ENCODE results near the gene TBL1XR1.

The TBL1XR1 gene

DNA sequence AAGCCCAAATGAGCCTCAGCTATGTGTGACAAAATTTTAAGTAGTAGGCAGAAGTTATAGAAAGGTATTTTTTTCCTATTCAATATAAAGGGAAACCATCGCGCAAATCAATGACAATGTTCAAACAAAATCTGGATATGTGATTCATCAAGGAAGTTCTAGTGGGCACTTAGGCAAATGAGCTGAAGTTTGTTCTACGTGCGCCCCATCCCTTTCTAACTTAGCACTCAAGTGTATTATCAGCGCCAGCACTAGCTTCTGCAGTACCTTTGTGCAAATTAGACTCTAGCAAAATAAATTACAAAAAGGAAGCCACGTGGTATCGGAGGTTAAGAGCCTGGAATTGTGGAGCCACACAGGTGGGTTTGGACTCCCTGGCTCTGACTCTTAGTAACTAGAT is 91.1 kb downstream of the TBL1XR1 start:
- TF ChIP-seq, protein P1, sequence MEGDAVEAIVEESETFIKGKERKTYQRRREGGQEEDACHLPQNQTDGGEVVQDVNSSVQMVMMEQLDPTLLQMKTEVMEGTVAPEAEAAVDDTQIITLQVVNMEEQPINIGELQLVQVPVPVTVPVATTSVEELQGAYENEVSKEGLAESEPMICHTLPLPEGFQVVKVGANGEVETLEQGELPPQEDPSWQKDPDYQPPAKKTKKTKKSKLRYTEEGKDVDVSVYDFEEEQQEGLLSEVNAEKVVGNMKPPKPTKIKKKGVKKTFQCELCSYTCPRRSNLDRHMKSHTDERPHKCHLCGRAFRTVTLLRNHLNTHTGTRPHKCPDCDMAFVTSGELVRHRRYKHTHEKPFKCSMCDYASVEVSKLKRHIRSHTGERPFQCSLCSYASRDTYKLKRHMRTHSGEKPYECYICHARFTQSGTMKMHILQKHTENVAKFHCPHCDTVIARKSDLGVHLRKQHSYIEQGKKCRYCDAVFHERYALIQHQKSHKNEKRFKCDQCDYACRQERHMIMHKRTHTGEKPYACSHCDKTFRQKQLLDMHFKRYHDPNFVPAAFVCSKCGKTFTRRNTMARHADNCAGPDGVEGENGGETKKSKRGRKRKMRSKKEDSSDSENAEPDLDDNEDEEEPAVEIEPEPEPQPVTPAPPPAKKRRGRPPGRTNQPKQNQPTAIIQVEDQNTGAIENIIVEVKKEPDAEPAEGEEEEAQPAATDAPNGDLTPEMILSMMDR (conservative IDR thresholded peaks at IDR 0.05; ENCODE audit: control insufficient read depth, insufficient read depth, low read depth, low read length), result no peak
- DNase-seq (ENCODE audit: low read depth), result no peak
- H3K4me3 ChIP-seq (ENCODE audit: control insufficient read depth, low read depth, low read length), result no peak overlapping the region

DNA sequence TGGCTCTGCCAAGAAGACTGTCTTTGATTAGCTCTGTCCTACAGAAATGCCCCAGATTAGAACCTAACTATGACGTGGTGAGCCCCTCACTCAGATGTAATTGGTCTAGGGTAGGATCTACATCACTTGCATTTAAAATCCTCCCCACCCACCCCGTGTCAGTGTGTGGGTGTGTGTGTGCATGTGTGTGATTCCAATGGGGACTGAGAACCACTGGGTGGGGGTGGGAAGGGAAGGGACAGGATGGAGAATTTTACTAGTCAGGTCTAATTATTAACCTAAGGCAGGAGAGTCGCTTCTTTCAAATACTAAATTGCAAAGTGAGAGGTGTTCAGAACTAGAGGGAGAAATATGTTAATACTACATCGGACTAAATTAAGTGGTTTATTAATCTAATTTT is 91.7 kb downstream of the TBL1XR1 start:
- H3K4me3 ChIP-seq (ENCODE audit: control insufficient read depth, low read depth, low read length), result no peak overlapping the region
- TF ChIP-seq, protein P1 (conservative IDR thresholded peaks at IDR 0.05; ENCODE audit: control insufficient read depth, insufficient read depth, low read depth, low read length), result no peak
- no peak for DNase-seq (ENCODE audit: low read depth)

DNA sequence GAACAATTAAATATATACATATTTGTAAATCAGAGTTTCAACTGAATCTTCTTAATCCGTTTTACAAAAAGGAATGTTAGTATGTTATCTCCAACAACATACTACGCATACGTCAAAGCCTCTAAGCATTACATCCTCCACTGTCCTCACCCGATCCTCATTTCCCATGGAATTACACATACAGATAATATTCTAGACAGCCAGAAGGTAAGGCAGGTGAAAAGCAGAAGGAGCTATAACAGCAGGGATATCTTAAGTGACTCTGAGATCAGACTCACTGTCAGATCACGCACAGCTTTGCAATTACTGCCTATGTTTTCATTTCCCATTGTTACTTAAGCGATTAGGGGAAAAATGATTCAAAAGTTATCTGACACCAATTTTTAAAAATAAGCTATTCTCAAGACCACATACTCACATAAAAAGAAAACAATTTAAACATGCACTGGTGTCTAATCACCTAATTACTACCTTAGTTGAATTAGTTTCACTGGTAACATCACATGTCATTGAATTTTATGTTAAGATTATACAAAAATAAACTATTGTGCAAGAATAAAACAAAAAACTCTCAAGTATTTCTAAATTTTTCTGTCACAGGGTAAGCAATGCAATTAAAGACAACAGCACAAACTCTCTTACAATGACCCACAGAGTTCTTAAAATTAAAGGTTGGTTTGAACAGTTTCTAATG is 92.8 kb downstream of the TBL1XR1 start:
- TF ChIP-seq, protein P1 (conservative IDR thresholded peaks at IDR 0.05; ENCODE audit: control insufficient read depth, insufficient read depth, low read depth, low read length), result no peak

DNA sequence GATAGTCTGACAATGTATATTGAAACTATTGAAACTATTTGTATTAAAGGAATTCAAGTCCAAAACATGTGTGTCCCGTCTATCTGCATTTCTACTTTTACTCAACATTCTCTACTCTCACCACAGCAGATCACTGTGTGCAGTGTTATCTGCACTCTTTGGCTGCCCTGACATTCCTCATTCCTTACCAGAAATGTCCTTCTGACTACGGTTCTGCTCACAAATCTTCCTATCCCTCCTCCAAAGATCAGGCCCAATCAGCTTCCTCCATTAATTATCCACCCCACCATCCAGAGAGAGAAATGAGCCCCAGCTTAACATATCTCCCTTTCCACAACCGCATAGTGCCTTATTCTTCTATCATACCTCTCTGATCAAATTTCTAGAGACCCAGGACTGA is 94.7 kb downstream of the TBL1XR1 start:
- TF ChIP-seq, protein P1 (conservative IDR thresholded peaks at IDR 0.05; ENCODE audit: control insufficient read depth, insufficient read depth, low read depth, low read length), result no peak
- DNase-seq (ENCODE audit: low read depth), result peak; percentile 17
- H3K4me3 ChIP-seq (ENCODE audit: control insufficient read depth, low read depth, low read length), result no peak overlapping the region

More for the DNA sequence above, 92.8 kb downstream of the TBL1XR1 start:
- DNase-seq (ENCODE audit: low read depth), result no peak
- H3K4me3 ChIP-seq (ENCODE audit: control insufficient read depth, low read depth, low read length), result no peak overlapping the region

DNA sequence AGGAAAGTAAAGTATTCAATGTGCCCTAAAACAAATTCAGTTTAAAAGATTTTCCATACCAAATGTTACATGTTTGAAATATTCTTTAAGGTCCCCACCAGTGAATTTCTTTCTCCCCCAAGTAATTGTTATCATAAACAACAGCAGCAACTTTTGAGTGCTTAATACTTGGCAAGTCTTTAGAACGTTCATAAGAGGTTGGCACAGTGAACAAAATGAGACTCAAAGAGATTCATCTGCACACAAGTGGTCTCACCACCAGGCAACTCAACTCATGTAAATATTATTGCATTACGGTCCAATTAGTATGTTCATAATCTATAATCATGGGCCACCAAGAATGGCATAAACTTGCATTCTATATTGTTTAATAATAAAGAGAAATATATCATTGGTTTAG is 98.7 kb downstream of the TBL1XR1 start:
- TF ChIP-seq, protein P1 (conservative IDR thresholded peaks at IDR 0.05; ENCODE audit: control insufficient read depth, insufficient read depth, low read depth, low read length), result no peak
- no peak overlapping the region for H3K4me3 ChIP-seq (ENCODE audit: control insufficient read depth, low read depth, low read length)
- DNase-seq (ENCODE audit: low read depth), result no peak

DNA sequence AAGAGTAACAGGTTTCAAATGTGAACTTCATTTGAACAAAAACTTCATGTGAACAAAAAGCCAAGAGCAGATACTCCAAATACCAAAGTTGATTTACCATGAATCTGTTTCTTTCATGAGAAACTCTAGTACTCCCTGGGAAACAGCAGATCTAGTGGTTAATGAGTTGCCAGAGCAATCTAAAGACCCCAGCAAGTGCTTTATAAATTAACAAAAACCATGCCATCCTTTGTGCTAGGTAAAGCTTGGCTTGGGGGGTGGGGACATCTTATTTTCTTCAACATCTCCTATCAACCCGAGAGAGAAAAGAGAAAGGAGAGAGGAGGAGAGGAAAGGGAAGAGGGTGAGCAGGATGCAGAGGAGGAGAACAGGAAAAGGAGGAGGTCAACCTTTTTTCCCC is 100.7 kb downstream of the TBL1XR1 start:
- no peak for DNase-seq (ENCODE audit: low read depth)
- TF ChIP-seq, protein P1 (conservative IDR thresholded peaks at IDR 0.05; ENCODE audit: control insufficient read depth, insufficient read depth, low read depth, low read length), result no peak
- no peak overlapping the region for H3K4me3 ChIP-seq (ENCODE audit: control insufficient read depth, low read depth, low read length)

Data from fibroblast of mammary gland (primary cell).